ENCODE measurements around the gene FGD2.

DNA sequence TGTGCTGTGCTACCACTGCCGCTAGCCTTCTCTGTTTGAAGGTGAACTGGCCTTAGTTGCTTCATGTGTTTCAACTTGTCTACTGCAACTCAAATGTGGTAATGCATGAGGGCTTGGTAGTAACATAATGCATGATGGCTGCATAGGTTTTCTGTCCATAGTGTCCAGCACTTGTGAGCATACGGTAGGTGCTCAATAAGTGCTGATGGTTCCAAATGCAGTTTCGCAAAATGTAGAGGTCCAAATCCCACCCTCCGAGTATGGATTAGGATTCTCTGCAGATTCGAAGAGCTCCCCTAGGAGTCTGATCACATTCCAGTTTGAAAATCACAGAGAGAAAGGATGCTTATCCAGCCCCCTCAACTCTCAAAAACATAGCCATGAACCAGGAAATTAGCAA, 64.2 kb downstream of the FGD2 start:
- TF ChIP-seq, protein P1, sequence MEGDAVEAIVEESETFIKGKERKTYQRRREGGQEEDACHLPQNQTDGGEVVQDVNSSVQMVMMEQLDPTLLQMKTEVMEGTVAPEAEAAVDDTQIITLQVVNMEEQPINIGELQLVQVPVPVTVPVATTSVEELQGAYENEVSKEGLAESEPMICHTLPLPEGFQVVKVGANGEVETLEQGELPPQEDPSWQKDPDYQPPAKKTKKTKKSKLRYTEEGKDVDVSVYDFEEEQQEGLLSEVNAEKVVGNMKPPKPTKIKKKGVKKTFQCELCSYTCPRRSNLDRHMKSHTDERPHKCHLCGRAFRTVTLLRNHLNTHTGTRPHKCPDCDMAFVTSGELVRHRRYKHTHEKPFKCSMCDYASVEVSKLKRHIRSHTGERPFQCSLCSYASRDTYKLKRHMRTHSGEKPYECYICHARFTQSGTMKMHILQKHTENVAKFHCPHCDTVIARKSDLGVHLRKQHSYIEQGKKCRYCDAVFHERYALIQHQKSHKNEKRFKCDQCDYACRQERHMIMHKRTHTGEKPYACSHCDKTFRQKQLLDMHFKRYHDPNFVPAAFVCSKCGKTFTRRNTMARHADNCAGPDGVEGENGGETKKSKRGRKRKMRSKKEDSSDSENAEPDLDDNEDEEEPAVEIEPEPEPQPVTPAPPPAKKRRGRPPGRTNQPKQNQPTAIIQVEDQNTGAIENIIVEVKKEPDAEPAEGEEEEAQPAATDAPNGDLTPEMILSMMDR (IDR thresholded peaks at IDR 0.05; ENCODE audit: insufficient read depth, low read length, poor library complexity, severe bottlenecking) = no peak
- TF ChIP-seq EZH2phosphoT487 (conservative IDR thresholded peaks at IDR 0.05; ENCODE audit: low read length) = no peak
